GM12873 (cell line): ENCODE measurements around the gene TLR7.

ENCODE experiments used
- TF ChIP-seq, protein P1 (sequence below): IDR thresholded peaks from 2 replicates; pipeline ENCODE4 v1.5.1; 2012; ENCODE audit warnings: low read depth, mild to moderate bottlenecking, moderate library complexity, low read length, control low read depth; ENCODE audit not compliant: insufficient read depth; ENCODE audit errors: missing control alignments

The TLR7 gene

DNA sequence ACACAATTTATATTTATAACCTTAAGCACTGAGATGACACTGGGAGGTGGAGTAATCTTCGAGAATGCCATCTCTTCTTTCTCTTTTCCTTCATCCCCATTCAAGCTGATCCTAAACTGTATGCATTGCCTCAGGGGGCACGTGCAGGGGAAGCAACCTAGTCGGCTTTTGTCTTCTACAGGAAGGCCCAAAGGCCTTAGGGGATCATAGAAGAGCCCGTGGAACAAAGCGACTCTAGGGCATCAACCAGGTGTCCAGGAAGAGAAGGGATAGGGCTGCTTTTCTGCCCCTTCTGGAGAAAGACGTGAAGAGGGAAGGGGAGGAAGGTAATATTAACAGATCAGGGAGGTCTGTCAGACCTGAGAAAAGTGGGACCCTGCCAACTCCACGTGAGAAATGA, 32.6 kb downstream of the TLR7 start:
- TF ChIP-seq, protein P1, sequence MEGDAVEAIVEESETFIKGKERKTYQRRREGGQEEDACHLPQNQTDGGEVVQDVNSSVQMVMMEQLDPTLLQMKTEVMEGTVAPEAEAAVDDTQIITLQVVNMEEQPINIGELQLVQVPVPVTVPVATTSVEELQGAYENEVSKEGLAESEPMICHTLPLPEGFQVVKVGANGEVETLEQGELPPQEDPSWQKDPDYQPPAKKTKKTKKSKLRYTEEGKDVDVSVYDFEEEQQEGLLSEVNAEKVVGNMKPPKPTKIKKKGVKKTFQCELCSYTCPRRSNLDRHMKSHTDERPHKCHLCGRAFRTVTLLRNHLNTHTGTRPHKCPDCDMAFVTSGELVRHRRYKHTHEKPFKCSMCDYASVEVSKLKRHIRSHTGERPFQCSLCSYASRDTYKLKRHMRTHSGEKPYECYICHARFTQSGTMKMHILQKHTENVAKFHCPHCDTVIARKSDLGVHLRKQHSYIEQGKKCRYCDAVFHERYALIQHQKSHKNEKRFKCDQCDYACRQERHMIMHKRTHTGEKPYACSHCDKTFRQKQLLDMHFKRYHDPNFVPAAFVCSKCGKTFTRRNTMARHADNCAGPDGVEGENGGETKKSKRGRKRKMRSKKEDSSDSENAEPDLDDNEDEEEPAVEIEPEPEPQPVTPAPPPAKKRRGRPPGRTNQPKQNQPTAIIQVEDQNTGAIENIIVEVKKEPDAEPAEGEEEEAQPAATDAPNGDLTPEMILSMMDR, result no peak

DNA sequence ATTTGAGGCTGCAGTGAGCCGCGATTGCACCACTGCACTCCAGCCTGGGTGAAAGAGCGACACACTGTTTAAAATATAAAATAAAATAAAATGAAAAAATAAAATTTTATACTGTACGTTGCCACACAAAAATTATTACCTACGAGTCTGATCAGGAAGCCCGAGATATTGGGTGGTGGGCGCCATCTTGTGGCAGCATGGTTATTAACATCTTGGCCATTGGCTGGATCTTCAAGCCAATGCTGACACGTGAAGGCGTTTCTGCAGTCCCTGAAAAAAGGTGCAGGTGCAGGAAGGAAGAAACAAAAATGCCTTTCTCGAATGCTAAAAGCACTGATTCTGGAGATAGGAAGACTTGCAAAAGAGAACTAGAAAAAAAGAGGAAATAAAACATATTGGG, 34.6 kb downstream of the TLR7 start:
- TF ChIP-seq, protein P1, result peak; percentile 66

DNA sequence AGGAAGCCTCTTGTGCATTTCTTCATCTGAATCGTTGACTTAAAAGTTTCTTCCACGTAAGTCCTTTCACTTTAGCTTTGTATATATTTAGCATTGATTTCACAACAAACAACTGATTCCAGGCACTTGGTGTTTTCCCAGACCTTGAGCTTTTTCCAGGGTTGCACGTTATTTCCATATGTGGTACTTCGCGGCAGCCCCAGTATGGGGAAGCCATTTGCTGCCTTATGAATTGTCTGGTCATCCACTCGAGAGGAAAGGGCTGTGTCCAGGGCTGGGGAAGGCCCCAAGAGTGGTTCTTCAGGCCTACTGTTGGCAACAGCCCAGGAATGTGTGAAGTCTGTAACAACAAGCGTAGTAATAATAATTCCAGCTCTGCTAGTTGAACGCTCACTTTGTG, 36.8 kb downstream of the TLR7 start:
- TF ChIP-seq, protein P1, result no peak

GRCh38 chrX:12906046-12906761, 39.3 kb downstream of the TLR7 start, which contains the start of gene TLR8:
Gene TLR8 (plus strand): TSS chrX:12906620. CDS start chrX:12906707, 87 bp downstream.
- TF ChIP-seq, protein P1, result no peak

- TF ChIP-seq, protein P1, result no peak
These were observed 43.7 kb downstream of the TLR7 start for GRCh38 chrX:12910423-12911121.

- TF ChIP-seq, protein P1, result no peak
These were observed 44.2 kb downstream of the TLR7 start for GRCh38 chrX:12911122-12911470.

- TF ChIP-seq, protein P1, result no peak
These were observed 46.1 kb downstream of the TLR7 start for GRCh38 chrX:12912791-12913482.
